Measurements from ENCODE around the gene MAVS. TPM values are rescaled to one million over a fixed set of nuclear protein-coding genes. Genes with fewer than 3 reads are reported as not detected.
"Not testable (repeated sequence)": the region's sequence is repeated elsewhere in the genome, so short reads cannot be mapped to it uniquely, and the experiment has no call there.

Gene MAVS
- total and polyA plus RNA-seq, 8 donors = 9.5 to 25.1 (median 20.9) TPM

DNA sequence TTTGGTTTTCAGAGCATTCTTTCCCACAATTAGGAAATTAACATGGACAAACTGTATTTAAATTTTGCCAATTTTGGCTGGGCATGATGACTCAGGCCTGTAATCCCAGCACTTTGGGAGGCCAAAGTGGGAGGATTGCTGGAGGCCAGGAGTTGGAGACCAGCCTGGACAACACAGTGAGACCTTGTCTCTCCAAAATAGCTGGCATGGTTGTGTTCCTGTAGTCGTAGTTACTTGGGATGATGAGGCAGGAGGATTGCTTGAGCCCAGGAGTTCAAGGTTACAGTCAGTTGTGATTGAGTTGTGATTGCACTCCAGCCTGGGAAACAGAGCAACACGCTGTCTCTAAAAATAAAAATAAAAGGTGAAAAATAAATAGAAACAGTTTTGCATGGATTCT, 57.6 kb downstream of the MAVS start:
- Histone ChIP-seq H3K27me3 (no peaks in the 10 kb centered on the region), H3K9me3 (no peaks in the 10 kb centered on the region), H3K27ac (no peak overlapping the region), H3K4me1 (peaks cover 0 to 3% (median 3%) of the 10 kb centered on the region in 3 donors), H3K36me3 (peaks cover 0 to 8% (median 0%) of the 10 kb centered on the region in 3 donors), H3K4me3 (no peak overlapping the region)
- TF ChIP-seq CTCF (IDR thresholded peaks at IDR 0.05) = no peak
- intact Hi-C loops (cut with DNase I) = no loop called here
- DNase-seq (no peak), ATAC-seq (no peak), FAIRE-seq (no peak)
- 45 to 46% methylated on average over 2 of the region's 2 CpGs for WGBS, 2 donors

- H3K27ac ChIP-seq = no peak overlapping the region
- peaks cover 0 to 8% (median 0%) of the 10 kb centered on the region in 3 donors for H3K36me3 ChIP-seq
- H3K4me1 ChIP-seq = peaks cover 0 to 3% (median 3%) of the 10 kb centered on the region in 3 donors
- H3K9me3 ChIP-seq = no peaks in the 10 kb centered on the region
- no peak overlapping the region for H3K4me3 ChIP-seq
- no peak for TF ChIP-seq CTCF (IDR thresholded peaks at IDR 0.05)
- DNase-seq = no peak
- no peak for FAIRE-seq
- intact Hi-C loops (cut with DNase I) = no loop called here
- no peaks in the 10 kb centered on the region for H3K27me3 ChIP-seq
- WGBS, 2 donors = 81% methylated on average over 5 of the region's 5 CpGs
- no peak for ATAC-seq
Measured at GRCh38 chr20:3904857-3905256, 58.2 kb downstream of the MAVS start.

DNA sequence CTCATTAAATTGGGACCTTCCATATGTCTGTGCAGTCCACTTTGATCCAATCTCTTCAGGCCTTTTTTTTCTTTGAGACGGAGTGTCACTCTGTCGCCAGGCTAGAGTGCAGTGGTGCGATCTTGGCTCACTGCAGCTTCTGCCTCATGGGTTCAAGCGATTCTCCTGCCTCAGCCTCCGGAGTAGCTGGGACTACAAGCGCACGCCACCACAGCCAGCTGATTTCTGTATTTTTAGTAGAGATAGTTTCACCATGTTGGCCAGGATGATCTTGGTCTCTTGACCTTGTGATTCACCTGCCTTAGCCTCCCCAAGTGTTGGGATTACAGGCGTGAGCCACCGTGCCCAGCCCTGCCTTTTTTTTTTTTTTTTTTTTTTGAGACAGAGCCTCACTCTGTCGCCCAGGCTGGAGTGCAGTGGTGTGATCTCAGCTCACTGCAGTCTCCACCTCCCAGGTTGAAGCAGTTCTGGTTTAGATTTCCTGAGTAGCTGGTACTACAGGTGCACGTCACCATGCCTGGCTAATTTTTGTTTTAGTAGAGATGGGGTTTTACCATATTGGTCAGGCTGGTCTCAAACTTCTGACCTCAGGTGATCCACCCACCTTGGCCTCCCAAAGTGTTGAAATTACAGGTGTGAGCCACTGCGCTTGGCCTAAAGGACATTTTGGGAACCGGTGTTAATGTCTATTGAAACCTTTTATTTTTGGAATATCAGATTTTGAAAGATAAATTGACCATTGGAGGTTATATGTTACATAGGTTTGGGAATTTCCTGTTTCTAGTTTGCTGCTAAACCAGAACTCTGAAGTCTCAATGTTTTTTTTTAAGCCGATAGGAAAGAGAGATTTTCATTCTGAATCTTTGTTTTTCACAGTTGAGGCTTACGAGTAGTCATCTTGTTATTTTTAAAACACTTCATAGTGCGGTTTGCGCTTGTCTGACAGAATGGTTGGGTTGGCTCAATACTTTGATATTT, 60.4 kb downstream of the MAVS start:
- H3K27me3 ChIP-seq; H3K9me3 ChIP-seq; H3K4me1 ChIP-seq; ATAC-seq; H3K27ac ChIP-seq; DNase-seq; H3K4me3 ChIP-seq; intact Hi-C loops (cut with DNase I); FAIRE-seq: not testable (repeated sequence)
- WGBS, 2 donors = 92 to 93% methylated on average over 17 of the region's 17 CpGs
- peaks cover 0 to 14% (median 0%) of the 10 kb centered on the region in 3 donors for H3K36me3 ChIP-seq

GRCh38 chr20:3908667-3909066, 62.0 kb downstream of the MAVS start:
- Histone ChIP-seq H3K36me3 (peaks cover 0 to 19% (median 0%) of the 10 kb centered on the region in 3 donors), H3K27ac (no peak overlapping the region), H3K9me3 (no peaks in the 10 kb centered on the region), H3K27me3 (no peaks in the 10 kb centered on the region), H3K4me3 (no peak overlapping the region), H3K4me1 (peaks cover 0 to 3% (median 3%) of the 10 kb centered on the region in 3 donors)
- intact Hi-C loops (cut with DNase I) = no loop called here
- TF ChIP-seq CTCF (IDR thresholded peaks at IDR 0.05) = no peak
- 79 to 94% methylated on average over 4 of the region's 4 CpGs for WGBS, 2 donors
- no peak for DNase-seq
- FAIRE-seq = no peak
- ATAC-seq = no peak

DNA sequence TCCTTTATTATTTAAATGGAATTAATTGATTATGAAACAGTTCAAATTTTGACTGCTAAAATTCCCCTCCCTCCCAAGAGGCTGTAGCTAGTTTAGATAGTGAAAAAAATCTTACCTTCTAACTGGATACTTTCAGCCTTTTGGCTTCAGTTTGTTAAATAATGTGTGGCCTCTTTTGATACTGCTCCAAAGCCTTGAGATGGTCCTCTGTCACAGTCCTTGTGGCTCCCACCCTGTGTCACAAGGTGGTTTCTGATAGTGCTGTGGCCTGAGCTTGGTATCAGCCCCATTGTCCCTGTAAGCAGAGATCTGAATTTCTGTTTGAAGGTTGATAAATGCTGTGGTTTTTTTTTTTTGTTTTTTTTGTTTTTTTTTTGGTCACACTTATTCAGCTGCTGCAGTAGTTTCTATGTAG, 63.3 kb downstream of the MAVS start:
- peaks cover 0 to 23% (median 0%) of the 10 kb centered on the region in 3 donors for H3K36me3 ChIP-seq
- intact Hi-C loops (cut with DNase I) = no loop called here

More for the DNA sequence above, 63.3 kb downstream of the MAVS start:
- no peak for DNase-seq
- ATAC-seq = no peak
- H3K4me1 ChIP-seq = no peaks in the 10 kb centered on the region
- no peaks in the 10 kb centered on the region for H3K9me3 ChIP-seq
- no peak for FAIRE-seq
- H3K27me3 ChIP-seq = no peaks in the 10 kb centered on the region
- H3K4me3 ChIP-seq = no peak overlapping the region
- no peak overlapping the region for H3K27ac ChIP-seq
- TF ChIP-seq CTCF (IDR thresholded peaks at IDR 0.05) = no peak

All from pancreas (tissue), 10 donors.